Measurements from ENCODE around the gene KDM5C.

KDM5C gene

GRCh38 chrX:53211391-53211978 is 13.5 kb downstream of the KDM5C start:
- peak overlapping the region; percentile 71 for H3K27ac ChIP-seq
- TF ChIP-seq CTCF (conservative IDR thresholded peaks at IDR 0.05; ENCODE audit: low read depth) = no peak
- DNase-seq (ENCODE audit: low spot score) = peak; percentile 74
- POLR2A ChIA-PET (ENCODE audit: low non-redundant PET) = no interaction called here
- CTCF ChIA-PET = interaction anchor here (0.6 kb wide), 2 partner anchors 8 to 51 kb away, joined by 3 to 4 read pairs; no protein-coding TSS in a partner anchor

- CTCF ChIA-PET = no interaction called here
- POLR2A ChIA-PET (ENCODE audit: low non-redundant PET) = no interaction called here
- H3K27ac ChIP-seq = no peak overlapping the region
- DNase-seq (ENCODE audit: low spot score) = no peak
- no peak for TF ChIP-seq CTCF (conservative IDR thresholded peaks at IDR 0.05; ENCODE audit: low read depth)
Observed at GRCh38 chrX:53196678-53197077, 28.3 kb downstream of the KDM5C start.

GRCh38 chrX:53195401-53195800 is 29.6 kb downstream of the KDM5C start:
- ChIA-PET CTCF (interaction anchor here (0.5 kb wide), 1 partner anchor 124 kb away, joined by 3 read pairs; no protein-coding TSS in a partner anchor), POLR2A (ENCODE audit: low non-redundant PET) (no interaction called here)
- no peak for DNase-seq (ENCODE audit: low spot score)
- H3K27ac ChIP-seq = no peak overlapping the region
- TF ChIP-seq CTCF (conservative IDR thresholded peaks at IDR 0.05; ENCODE audit: low read depth) = no peak

GRCh38 chrX:53194308-53194707 is 30.7 kb downstream of the KDM5C start:
- no peak for TF ChIP-seq CTCF (conservative IDR thresholded peaks at IDR 0.05; ENCODE audit: low read depth)
- H3K27ac ChIP-seq = no peak overlapping the region
- CTCF ChIA-PET = no interaction called here
- POLR2A ChIA-PET (ENCODE audit: low non-redundant PET) = no interaction called here
- DNase-seq (ENCODE audit: low spot score) = no peak

- TF ChIP-seq CTCF (conservative IDR thresholded peaks at IDR 0.05; ENCODE audit: low read depth) = no peak
- no peak overlapping the region for H3K27ac ChIP-seq
- ChIA-PET POLR2A (ENCODE audit: low non-redundant PET) (no interaction called here), CTCF (no interaction called here)
- DNase-seq (ENCODE audit: low spot score) = no peak
Observed at GRCh38 chrX:53193093-53193492, 31.9 kb downstream of the KDM5C start.

GRCh38 chrX:53190363-53190960 is 34.5 kb downstream of the KDM5C start:
- POLR2A ChIA-PET (ENCODE audit: low non-redundant PET) = no interaction called here

More at GRCh38 chrX:53190363-53190960, 34.5 kb downstream of the KDM5C start:
- CTCF ChIA-PET = interaction anchor here (0.6 kb wide), 1 partner anchor 64 kb away, joined by 3 read pairs; no protein-coding TSS in a partner anchor
- no peak for TF ChIP-seq CTCF (conservative IDR thresholded peaks at IDR 0.05; ENCODE audit: low read depth)
- no peak for DNase-seq (ENCODE audit: low spot score)
- H3K27ac ChIP-seq = no peak overlapping the region
